Measurements from ENCODE around the gene LRP1. TPM values are rescaled to one million over a fixed set of nuclear protein-coding genes. Genes with fewer than 3 reads are reported as not detected.
A peak's percentile ranks its signal among the peaks of the same experiment; 100 is the strongest.

The LRP1 gene
- total and polyA plus RNA-seq, 2 of the 4 experiments (the other 2 are of a cell fraction) = 73.1 to 142 TPM

DNA sequence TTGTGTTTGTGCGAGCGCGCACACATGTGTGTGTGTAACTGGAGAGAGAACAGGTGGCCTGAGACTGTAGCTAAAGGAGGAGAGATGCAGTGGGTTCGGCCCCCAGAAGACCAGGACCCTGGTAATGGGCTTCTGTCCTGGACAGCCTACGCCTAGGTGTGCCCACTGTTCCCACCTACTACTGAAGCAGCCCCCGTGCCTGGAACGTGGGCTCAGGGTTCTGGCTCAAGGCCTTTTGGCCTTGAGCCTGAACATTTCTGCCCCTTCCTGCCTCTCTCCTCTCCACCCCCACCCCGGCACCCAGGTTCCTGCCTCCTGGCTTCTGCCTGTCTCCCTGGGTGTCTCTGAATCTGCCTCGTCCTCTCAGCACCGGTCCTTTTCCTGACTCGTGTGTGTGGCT is 86.8 kb downstream of the LRP1 start:
- no TSS peak for BruUV-seq (replicated peaks)
- Histone ChIP-seq H4K5ac (ENCODE audit: low read depth, low read length) (no peak overlapping the region), H3K9me3 (ENCODE audit: control insufficient read depth, insufficient read depth, low read length) (no peaks in the 10 kb centered on the region), H3K4me2 (ENCODE audit: low read depth, low read length) (no peak overlapping the region), H4K8ac (ENCODE audit: low read depth in 2 of 2, low read length in 2 of 2) (no peak overlapping the region), H2BK120ac (ENCODE audit: low read depth, low read length) (no peak overlapping the region), H4K91ac (ENCODE audit: insufficient read depth, low read depth, low read length) (no peak overlapping the region), H3K36me3 (ENCODE audit: control insufficient read depth, insufficient read depth, low read length) (peaks cover 37% of the 10 kb centered on the region), H2BK5ac (ENCODE audit: low read depth, low read length, poor library complexity, severe bottlenecking) (no peak overlapping the region), H2AFZ (replicated peaks; ENCODE audit: low read length, poor library complexity) (peak overlapping the region; percentile 64), H2AK9ac (replicated peaks; ENCODE audit: low read depth, low read length, poor library complexity) (peak overlapping the region; percentile 58), H3K23ac (ENCODE audit: low read depth, low read length) (no peak overlapping the region), H3K27me3 (ENCODE audit: control insufficient read depth, insufficient read depth, low read length) (peaks cover 51% of the 10 kb centered on the region), H3K9ac (ENCODE audit: low read depth, low read length) (no peak overlapping the region), H3K27ac (ENCODE audit: insufficient read depth, low read length) (no peak overlapping the region), H2BK15ac (ENCODE audit: low read depth, low read length) (no peak overlapping the region), H2AK5ac (ENCODE audit: low read depth, low read length) (no peak overlapping the region), H3K56ac (ENCODE audit: extremely low read depth, insufficient read depth, low read length) (no peak overlapping the region), H2BK20ac (ENCODE audit: low read depth, low read length) (no peak overlapping the region), H3K4me1 (ENCODE audit: control insufficient read depth, insufficient read depth, low read length) (peaks cover 7% of the 10 kb centered on the region), H3K4ac (ENCODE audit: low read depth, low read length) (no peak overlapping the region), H4K20me1 (ENCODE audit: insufficient read depth, low read length) (peaks cover 59% of the 10 kb centered on the region), H3K4me3 (ENCODE audit: insufficient read depth, low read depth, low read length) (no peak overlapping the region), H3K79me1 (ENCODE audit: low read depth in 1 of 2, low read length in 2 of 2) (peaks cover 0 to 7% of the 10 kb centered on the region in 2 experiments; a peak in 1 of 4 replicates), H3K14ac (replicated peaks; ENCODE audit: low read depth, low read length) (no peak overlapping the region), H3K9me1 (ENCODE audit: insufficient read depth, low read length) (no peaks in the 10 kb centered on the region), H3K18ac (ENCODE audit: low read depth, low read length) (no peak overlapping the region)
- no peak for ATAC-seq (ENCODE audit: low read depth)
- intact Hi-C loops (cut with micrococcal nuclease) = no loop called here
- in situ Hi-C loops (cut with MboI; ENCODE audit: low sequenced_read_pairs) = no loop called here
- no peak for DNase-seq
- TF ChIP-seq POLR2A (IDR thresholded peaks at IDR 0.05; ENCODE audit: low read depth, low read length) = 0 out of 2 replicates have a peak, but pooled peaks have one; percentile 5
- no peak for TF ChIP-seq FOS (IDR thresholded peaks at IDR 0.05; ENCODE audit: low read depth, low read length)
- dilution Hi-C loops (cut with HindIII; ENCODE audit: low sequenced_read_pairs, unreplicated experiment) = no loop called here
- 35% methylated on average over 3 of the region's 11 CpGs; no CpG with 5 or more reads in 1 of the 2 experiments for WGBS, 2 experiments (ENCODE audit: extremely low coverage in 2 of 2, insufficient read length in 1 of 2)
- POLR2A ChIA-PET (ENCODE audit: unreplicated experiment) = no interaction called here
- CTCF ChIA-PET = interaction anchor here (1.2 to 3.5 kb wide), 3 partner anchors 24 to 28 kb away, joined by 5 to 25 read pairs (median 6); no protein-coding TSS in a partner anchor

Measured in IMR-90 (cell line).